Common myeloid progenitor, CD34-positive (primary cell): ENCODE data around the gene IL1RN.

Experiments used
- CTCF ChIA-PET: fragments of 350-600 bp; sonication (Branson Sonifier 250); formaldehyde crosslinking; loops from one replicate; lab custom pipeline; 2021; ENCODE audit warnings: antibody characterized with exemption; lab: Charles Lee
- POLR2A ChIA-PET: fragments of 350-600 bp; sonication (Branson Sonifier 250); formaldehyde crosslinking; loops from one replicate; lab custom pipeline; 2021; ENCODE audit warnings: antibody characterized with exemption; lab: Charles Lee
- DNase-seq, 3 donors: peaks; one replicate each; pipeline versions ENCODE4 v3.0.0 to v3.0.0-alpha.2; 2013
- H3K27ac ChIP-seq, 2 experiments: 1 replicate in 1 of 2; 2 replicates in 1 of 2; pipeline ENCODE4 v1.7.0; 2013; ENCODE audit warnings: inconsistent platforms in 2 of 2, low read length in 2 of 2, mild to moderate bottlenecking in 2 of 2, low read depth in 1 of 2, moderate library complexity in 1 of 2; ENCODE audit not compliant: severe bottlenecking in 2 of 2, insufficient read depth in 1 of 2, poor library complexity in 1 of 2
- H3K27me3 ChIP-seq, 5 experiments: replicated peaks in 2 of 5; 1 replicate in 3 of 5; 2 replicates in 2 of 5; pipeline versions ENCODE4 v1.6.1 to v1.7.0; 2013; ENCODE audit warnings: low read length in 4 of 5, mild to moderate bottlenecking in 2 of 5, moderate library complexity in 2 of 5, inconsistent platforms in 1 of 5; ENCODE audit not compliant: insufficient read depth in 5 of 5, control insufficient read depth in 4 of 5
- H3K36me3 ChIP-seq, 4 experiments: 1 replicate in 2 of 4; 2 replicates in 2 of 4; pipeline versions ENCODE4 v1.6.1 to v1.7.0; 2013; ENCODE audit warnings: low read length in 3 of 4, control low read depth in 1 of 4, mild to moderate bottlenecking in 1 of 4; ENCODE audit not compliant: control insufficient read depth in 4 of 4, insufficient read depth in 4 of 4
- H3K4me1 ChIP-seq, 4 experiments: 1 replicate in 3 of 4; 2 replicates in 1 of 4; pipeline versions ENCODE4 v1.6.1 to v1.7.1; 2013; ENCODE audit warnings: low read length in 3 of 4, mild to moderate bottlenecking in 3 of 4, control low read depth in 1 of 4, inconsistent platforms in 1 of 4, moderate library complexity in 1 of 4; ENCODE audit not compliant: control insufficient read depth in 4 of 4, insufficient read depth in 4 of 4; ENCODE audit errors: control extremely low read depth in 1 of 4
- H3K4me3 ChIP-seq, 7 experiments: 1 replicate in 4 of 7; 2 replicates in 3 of 7; pipeline versions ENCODE4 v1.5.1 to v1.7.0; 2013; ENCODE audit warnings: mild to moderate bottlenecking in 7 of 7, low read length in 6 of 7, moderate library complexity in 6 of 7, inconsistent platforms in 2 of 7, low read depth in 2 of 7, control low read depth in 1 of 7; ENCODE audit not compliant: insufficient read depth in 4 of 7, control insufficient read depth in 1 of 7; ENCODE audit errors: extremely low read depth in 1 of 7
- H3K9me3 ChIP-seq, 5 experiments: 1 replicate in 4 of 5; 2 replicates in 1 of 5; pipeline versions ENCODE4 v1.6.1 to v1.7.1; 2013; ENCODE audit warnings: low read length in 4 of 5, mild to moderate bottlenecking in 2 of 5, inconsistent platforms in 1 of 5, low read depth in 1 of 5, moderate library complexity in 1 of 5; ENCODE audit not compliant: control insufficient read depth in 4 of 5, insufficient read depth in 2 of 5; ENCODE audit errors: control extremely low read depth in 1 of 5
- WGBS: methylation state at CpG from one replicate; pipeline ENCODE4 v1.1.5; 2013; ENCODE audit not compliant: insufficient coverage; 5-methylcytosine and 5-hydroxymethylcytosine counted together

Gene IL1RN

GRCh38 chr2:113118263-113118657 lies 9.1 kb upstream of the IL1RN start:
- H3K4me3 ChIP-seq: no peak overlapping the region
- POLR2A ChIA-PET: no interaction called here
- H3K4me1 ChIP-seq: peaks cover 4 to 53% (median 22%) of the 10 kb centered on the region in 4 experiments
- no peaks in the 10 kb centered on the region for H3K36me3 ChIP-seq
- no peaks in the 10 kb centered on the region for H3K9me3 ChIP-seq
- H3K27ac ChIP-seq: no peak overlapping the region
- no peak for DNase-seq
- CTCF ChIA-PET: interaction anchor here (0.6 to 3.2 kb wide), 4 partner anchors 12 to 20 kb away, joined by 3 to 19 read pairs (median 4); no protein-coding TSS in a partner anchor
- no peaks in the 10 kb centered on the region for H3K27me3 ChIP-seq
- no CpG with 5 or more reads among the region's 2 CpGs for WGBS

- Histone ChIP-seq H3K4me3 (no peak overlapping the region), H3K27ac (no peak overlapping the region), H3K27me3 (no peaks in the 10 kb centered on the region), H3K9me3 (no peaks in the 10 kb centered on the region), H3K36me3 (no peaks in the 10 kb centered on the region), H3K4me1 (peaks cover 4 to 62% (median 28%) of the 10 kb centered on the region in 4 experiments)
- POLR2A ChIA-PET: no interaction called here
- 100% methylated on average over 2 of the region's 2 CpGs for WGBS
- no peak for DNase-seq
- CTCF ChIA-PET: interaction anchor here (0.9 to 3.2 kb wide), 2 partner anchors 18 to 21 kb away, joined by 3 to 19 read pairs; no protein-coding TSS in a partner anchor
These were observed 8.3 kb upstream of the IL1RN start for GRCh38 chr2:113119111-113119510.

GRCh38 chr2:113120861-113121260 lies 6.5 kb upstream of the IL1RN start:
- no peaks in the 10 kb centered on the region for H3K9me3 ChIP-seq
- no peak for DNase-seq
- no CpG with 5 or more reads among the region's 3 CpGs for WGBS
- ChIA-PET CTCF (interaction anchor here (9.7 kb wide), 1 partner anchor 17 kb away, joined by 68 read pairs; no protein-coding TSS in a partner anchor), POLR2A (no interaction called here)
- H3K36me3 ChIP-seq: no peaks in the 10 kb centered on the region
- H3K4me3 ChIP-seq: no peak overlapping the region
- no peak overlapping the region for H3K27ac ChIP-seq
- H3K4me1 ChIP-seq: peaks cover 3 to 60% (median 37%) of the 10 kb centered on the region in 4 experiments
- H3K27me3 ChIP-seq: no peaks in the 10 kb centered on the region

DNA sequence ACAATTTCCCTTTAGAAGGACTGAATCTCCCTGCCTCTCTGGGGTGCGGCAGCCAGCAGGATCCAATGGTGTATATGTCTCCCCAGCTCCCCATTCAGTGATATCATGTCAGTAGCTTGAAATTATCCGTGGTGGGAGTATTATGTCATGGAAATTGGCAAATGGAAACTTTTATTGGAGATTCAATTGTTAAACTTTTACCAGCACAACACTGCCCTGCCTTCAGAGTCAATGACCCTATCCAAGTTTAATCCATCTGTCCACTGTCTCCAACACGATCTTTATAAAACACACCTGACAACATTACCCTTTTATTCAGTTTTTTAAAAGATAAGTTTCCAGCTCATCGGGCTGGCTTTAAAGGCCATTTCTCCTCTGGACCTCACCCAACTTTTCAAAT lies 5.0 kb upstream of the IL1RN start:
- ChIA-PET CTCF (interaction anchor here (1.1 to 9.7 kb wide), 3 partner anchors 11 to 40 kb away, joined by 3 to 68 read pairs (median 4); no protein-coding TSS in a partner anchor), POLR2A (no interaction called here)
- Histone ChIP-seq H3K4me3 (no peak overlapping the region), H3K27me3 (no peaks in the 10 kb centered on the region), H3K36me3 (no peaks in the 10 kb centered on the region), H3K4me1 (peaks cover 2 to 53% (median 23%) of the 10 kb centered on the region in 4 experiments), H3K27ac (no peak overlapping the region), H3K9me3 (no peaks in the 10 kb centered on the region)
- whole genome bisulfite sequencing: 100% methylated on average over 3 of the region's 4 CpGs
- no peak for DNase-seq

DNA sequence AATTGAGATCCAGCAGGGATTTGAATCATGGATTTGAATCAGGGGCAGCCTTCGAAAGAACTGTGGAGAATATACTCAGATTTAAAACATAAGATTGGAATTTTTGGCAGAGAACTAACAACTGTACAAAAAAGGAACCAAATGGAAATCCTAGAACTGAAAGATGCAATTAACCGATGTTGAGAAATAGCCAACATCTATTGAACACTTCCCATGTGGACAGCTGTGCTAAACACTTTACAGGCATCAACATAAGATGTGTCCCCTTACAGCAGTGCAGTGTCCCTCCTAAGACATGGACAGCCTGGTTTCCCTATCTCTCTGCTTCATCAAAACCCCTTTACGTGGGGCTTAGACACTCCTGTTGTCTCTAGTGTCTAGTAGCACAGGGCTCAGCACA lies 3.7 kb upstream of the IL1RN start:
- ChIA-PET POLR2A (no interaction called here), CTCF (interaction anchor here (1.1 to 9.7 kb wide), 2 partner anchors 14 to 75 kb away, joined by 3 to 68 read pairs; no protein-coding TSS in a partner anchor)
- DNase-seq: no peak
- Histone ChIP-seq H3K4me3 (peak overlapping the region in 3 of 7 experiments; percentile 34 to 61 (median 58)), H3K9me3 (no peaks in the 10 kb centered on the region), H3K36me3 (no peaks in the 10 kb centered on the region), H3K4me1 (peaks cover 2 to 49% (median 20%) of the 10 kb centered on the region in 4 experiments), H3K27ac (no peak overlapping the region), H3K27me3 (no peaks in the 10 kb centered on the region)
- 15% methylated on average over 2 of the region's 3 CpGs for WGBS

GRCh38 chr2:113124181-113124961 lies 3.0 kb upstream of the IL1RN start:
- H3K4me1 ChIP-seq: peaks cover 2 to 44% (median 20%) of the 10 kb centered on the region in 4 experiments
- ChIA-PET POLR2A (no interaction called here), CTCF (interaction anchor here (0.9 to 9.7 kb wide), 5 partner anchors 9 to 77 kb away, joined by 3 to 68 read pairs (median 5); no protein-coding TSS in a partner anchor)
- no peaks in the 10 kb centered on the region for H3K9me3 ChIP-seq
- DNase-seq: peak; percentile 86 to 98 (median 95)
- no peaks in the 10 kb centered on the region for H3K36me3 ChIP-seq
- H3K4me3 ChIP-seq: peak overlapping the region in 4 of 7 experiments; percentile 25 to 61 (median 46)
- no peaks in the 10 kb centered on the region for H3K27me3 ChIP-seq
- no peak overlapping the region for H3K27ac ChIP-seq
- WGBS: 23% methylated on average over 7 of the region's 12 CpGs
